ENCODE measurements around the gene OS9.

OS9 gene

GRCh38 chr12:57750561-57751431 is 56.9 kb downstream of the OS9 start:
- peak overlapping the region; percentile 92 for H3K27ac ChIP-seq
- no peak for TF ChIP-seq CTCF (conservative IDR thresholded peaks at IDR 0.05)
- TF ChIP-seq ZFX (IDR thresholded peaks at IDR 0.05) = no peak

GRCh38 chr12:57751432-57751787 is 57.5 kb downstream of the OS9 start:
- H3K27ac ChIP-seq = peak overlapping the region; percentile 92
- TF ChIP-seq ZFX (IDR thresholded peaks at IDR 0.05) (no peak), CTCF (conservative IDR thresholded peaks at IDR 0.05) (no peak)

GRCh38 chr12:57751788-57752667 is 58.1 kb downstream of the OS9 start, which contains the start of gene CDK4:
Gene CDK4 (minus strand): TSS chr12:57752310. CDS start chr12:57751717, 593 bp downstream.
- H3K27ac ChIP-seq = peak within 1 kb of the TSS; percentile 92
- TF ChIP-seq CTCF (conservative IDR thresholded peaks at IDR 0.05) (no peak), ZFX (IDR thresholded peaks at IDR 0.05) (peak; percentile 87)

- peak overlapping the region; percentile 92 for H3K27ac ChIP-seq
- TF ChIP-seq ZFX (IDR thresholded peaks at IDR 0.05) = no peak
- no peak for TF ChIP-seq CTCF (conservative IDR thresholded peaks at IDR 0.05)
Measured at GRCh38 chr12:57752668-57753000, 58.7 kb downstream of the OS9 start.

- TF ChIP-seq CTCF (conservative IDR thresholded peaks at IDR 0.05) (no peak), ZFX (IDR thresholded peaks at IDR 0.05) (no peak)
- H3K27ac ChIP-seq = no peak overlapping the region
Measured at GRCh38 chr12:57753756-57754337, 59.9 kb downstream of the OS9 start.

- peak within 1 kb of the TSS; percentile 34; the same call in 1 of the 2 replicates for H3K27ac ChIP-seq
Measured at GRCh38 chr12:57754411-57755193, 60.7 kb downstream of the OS9 start, which contains the start of gene MARCHF9. Gene MARCHF9 (plus strand): TSS chr12:57755103. CDS start chr12:57755529, 426 bp downstream.

More at GRCh38 chr12:57754411-57755193, 60.7 kb downstream of the OS9 start, which contains the start of gene MARCHF9:
- no peak for TF ChIP-seq ZFX (IDR thresholded peaks at IDR 0.05)
- TF ChIP-seq CTCF (conservative IDR thresholded peaks at IDR 0.05) = no peak
